ENCODE data around the gene ATP6AP1. TPM values are rescaled to one million over a fixed set of nuclear protein-coding genes. Genes with fewer than 3 reads are reported as not detected.

Gene ATP6AP1
- total RNA-seq, 1 experiment from 2014 or later: 181 TPM

GRCh38 chrX:154470914-154471568, 42.6 kb downstream of the ATP6AP1 start:
- no peak for DNase-seq (ENCODE audit: low spot score)

GRCh38 chrX:154471839-154472684, 43.6 kb downstream of the ATP6AP1 start:
- DNase-seq (ENCODE audit: low spot score): no peak

- DNase-seq (ENCODE audit: low spot score): no peak
These were observed 44.5 kb downstream of the ATP6AP1 start for GRCh38 chrX:154472685-154473632.

GRCh38 chrX:154473683-154474082, 45.2 kb downstream of the ATP6AP1 start:
- no peak for DNase-seq (ENCODE audit: low spot score)

GRCh38 chrX:154476821-154477220, 48.3 kb downstream of the ATP6AP1 start:
- no peak for DNase-seq (ENCODE audit: low spot score)

GRCh38 chrX:154477891-154478477, 49.5 kb downstream of the ATP6AP1 start:
- DNase-seq (ENCODE audit: low spot score): no peak

GRCh38 chrX:154478728-154479622, 50.5 kb downstream of the ATP6AP1 start, which contains the start of gene LAGE3:
Gene LAGE3, minus strand, starts transcription at chrX:154479281. Its CDS starts 366 bp downstream, at chrX:154478915.
- peak; percentile 93 for DNase-seq (ENCODE audit: low spot score)

GRCh38 chrX:154481195-154481594, 52.7 kb downstream of the ATP6AP1 start:
- DNase-seq (ENCODE audit: low spot score): no peak

- DNase-seq (ENCODE audit: low spot score): no peak
These were observed 53.6 kb downstream of the ATP6AP1 start for GRCh38 chrX:154481911-154482601.

GRCh38 chrX:154482786-154483185, 54.3 kb downstream of the ATP6AP1 start:
- no peak for DNase-seq (ENCODE audit: low spot score)

GRCh38 chrX:154483325-154483724, 54.8 kb downstream of the ATP6AP1 start:
- DNase-seq (ENCODE audit: low spot score): no peak

GRCh38 chrX:154484255-154485149, 56.0 kb downstream of the ATP6AP1 start:
- peak; percentile 64 for DNase-seq (ENCODE audit: low spot score)

- peak; percentile 41 for DNase-seq (ENCODE audit: low spot score)
These were observed 56.9 kb downstream of the ATP6AP1 start for GRCh38 chrX:154485150-154486051.

- DNase-seq (ENCODE audit: low spot score): no peak
These were observed 57.5 kb downstream of the ATP6AP1 start for GRCh38 chrX:154486052-154486395.
